GM19328 (cell line): Measurements from ENCODE around the gene NFATC1.
A peak's percentile ranks its signal among the peaks of the same experiment; 100 is the strongest.

Experiments used
- ATAC-seq: cut with Tn5 transposase; IDR thresholded peaks from one replicate; pipeline ENCODE4 v1.9.1; 2021; ENCODE audit warnings: mild to moderate bottlenecking, moderate library complexity; ENCODE audit not compliant: unreplicated experiment

NFATC1 gene

GRCh38 chr18:79395761-79396404 is at the start of gene NFATC1:
Gene NFATC1 (plus strand): TSS chr18:79395930. CDS start chr18:79396225, 295 bp downstream.
- ATAC-seq: peak; percentile 1

DNA sequence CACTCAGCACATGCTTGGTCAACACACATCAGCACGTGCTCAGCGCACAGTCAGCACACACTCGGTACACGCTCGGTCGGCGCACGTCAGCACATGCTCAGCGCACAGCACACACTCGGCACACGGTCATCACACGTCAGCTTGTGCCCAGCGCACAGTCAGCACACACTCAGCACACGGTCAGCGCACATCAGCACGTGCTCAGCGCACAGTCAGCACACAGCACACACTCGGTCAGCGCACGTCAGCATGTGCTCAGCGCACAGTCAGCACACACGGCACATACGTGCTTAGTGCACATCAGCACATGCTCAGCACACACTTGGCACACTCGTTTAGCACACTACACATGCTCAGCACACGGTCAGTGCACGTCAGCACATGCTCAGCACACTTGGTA is 49.7 kb upstream of the NFATC1 start:
- ATAC-seq: no peak

DNA sequence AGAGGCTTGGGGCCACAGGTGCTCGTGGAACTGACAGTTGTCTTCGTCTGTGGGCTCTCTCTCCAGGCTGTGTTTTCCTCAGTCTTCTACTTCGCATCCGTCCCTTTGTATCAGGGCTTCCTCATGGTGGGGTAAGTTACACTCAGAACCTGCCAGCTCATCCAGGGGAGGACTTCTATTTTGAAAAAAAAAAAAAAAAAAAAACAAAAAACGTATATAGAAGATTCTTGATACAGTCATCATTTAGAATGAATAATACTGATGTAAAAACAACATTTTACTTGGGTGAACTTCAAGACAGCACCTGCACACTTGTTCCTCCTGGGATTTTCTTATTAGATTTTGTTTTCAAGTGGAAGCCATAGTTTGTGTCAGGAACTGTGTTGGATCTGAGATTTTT is 47.7 kb upstream of the NFATC1 start:
- no peak for ATAC-seq

- ATAC-seq: no peak
These were observed 43.3 kb upstream of the NFATC1 start for GRCh38 chr18:79352432-79352831.

GRCh38 chr18:79353267-79353666 is 42.5 kb upstream of the NFATC1 start:
- no peak for ATAC-seq

- ATAC-seq: no peak
These were observed 41.4 kb upstream of the NFATC1 start for GRCh38 chr18:79354350-79354749.

DNA sequence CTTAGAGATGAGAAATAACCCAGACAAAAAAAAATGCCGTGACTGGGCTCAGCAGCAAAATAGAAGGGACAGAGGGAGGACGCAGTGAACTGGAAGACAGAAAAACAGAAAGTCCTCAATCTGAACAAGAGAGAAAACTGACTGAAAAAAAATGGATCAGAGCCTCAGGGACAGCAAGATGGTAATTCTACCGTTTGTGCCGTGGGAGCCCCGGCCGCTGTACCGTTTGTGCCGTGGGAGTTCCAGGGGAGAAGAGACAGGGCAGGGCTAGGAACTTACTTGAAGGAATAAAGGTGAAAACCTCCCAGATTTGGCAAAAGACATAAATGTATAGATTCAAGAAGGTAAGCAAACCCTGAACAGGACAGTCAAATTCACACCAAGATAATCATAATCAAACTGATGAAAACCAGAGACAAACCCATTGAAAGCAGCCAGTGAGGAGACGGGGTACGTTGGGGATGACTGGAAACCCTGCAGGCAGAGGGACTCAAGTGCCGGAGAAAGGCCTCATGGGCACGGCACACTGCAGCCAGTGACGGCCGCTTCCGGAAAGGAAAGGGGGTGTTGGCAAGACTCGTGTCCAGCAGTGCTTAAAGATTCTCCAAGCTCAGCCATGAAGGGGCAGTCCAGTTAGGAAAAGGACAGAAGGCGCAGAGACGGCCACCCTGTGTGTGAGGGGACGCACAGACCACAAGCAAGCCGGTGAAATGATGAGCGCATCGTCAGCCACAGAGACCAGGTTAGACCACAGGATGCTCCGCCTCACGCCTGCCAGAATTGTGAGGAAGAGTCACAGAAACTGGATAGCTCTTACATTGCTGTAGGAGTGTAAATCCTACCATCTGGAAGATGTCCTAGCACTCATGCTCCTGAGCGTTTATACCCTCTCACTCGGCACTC is 40.0 kb upstream of the NFATC1 start:
- peak; percentile 45 for ATAC-seq

DNA sequence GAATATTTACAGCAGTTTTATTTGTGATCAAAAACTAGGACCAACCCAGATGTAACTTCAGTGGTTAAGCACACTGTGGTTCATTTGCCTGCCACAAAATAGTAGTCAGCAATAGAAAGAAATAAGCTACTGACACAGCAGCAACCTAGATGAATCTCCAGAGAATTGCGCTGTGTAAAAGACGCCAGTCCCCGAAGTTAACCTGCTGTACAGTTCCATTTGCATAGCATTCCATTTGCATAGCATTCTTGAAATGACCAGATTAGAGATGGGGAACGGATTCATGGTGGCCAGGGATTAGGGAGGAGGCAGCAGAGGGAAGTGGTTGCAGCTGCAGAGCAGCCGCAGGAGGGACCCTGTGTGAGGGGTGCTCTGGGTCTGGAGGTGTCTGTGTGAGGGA is 39.3 kb upstream of the NFATC1 start:
- ATAC-seq: peak; percentile 82

DNA sequence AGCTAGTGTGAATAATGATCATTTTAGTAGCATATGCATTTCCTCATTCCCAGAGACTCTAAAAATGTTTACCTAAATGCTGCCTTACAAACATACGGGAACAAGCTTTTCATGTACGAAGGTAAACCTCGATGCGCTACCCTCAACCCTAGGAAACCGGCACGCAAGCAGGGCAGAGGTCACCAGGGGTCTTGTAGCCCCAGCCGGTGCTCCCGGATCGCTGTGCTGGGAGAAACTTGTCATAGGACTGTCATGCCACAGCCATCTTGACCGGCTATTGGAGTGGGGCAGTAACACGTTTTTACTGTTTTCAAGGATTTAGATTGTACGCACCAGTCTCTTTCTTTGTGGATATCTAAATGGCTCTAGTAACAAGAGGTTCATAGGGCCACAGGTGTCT is 34.8 kb upstream of the NFATC1 start:
- no peak for ATAC-seq

GRCh38 chr18:79361766-79362522 is 33.8 kb upstream of the NFATC1 start:
- no peak for ATAC-seq

- no peak for ATAC-seq
These were observed 30.0 kb upstream of the NFATC1 start for GRCh38 chr18:79365701-79366100.

- no peak for ATAC-seq
These were observed 29.3 kb upstream of the NFATC1 start for GRCh38 chr18:79366177-79367094.

DNA sequence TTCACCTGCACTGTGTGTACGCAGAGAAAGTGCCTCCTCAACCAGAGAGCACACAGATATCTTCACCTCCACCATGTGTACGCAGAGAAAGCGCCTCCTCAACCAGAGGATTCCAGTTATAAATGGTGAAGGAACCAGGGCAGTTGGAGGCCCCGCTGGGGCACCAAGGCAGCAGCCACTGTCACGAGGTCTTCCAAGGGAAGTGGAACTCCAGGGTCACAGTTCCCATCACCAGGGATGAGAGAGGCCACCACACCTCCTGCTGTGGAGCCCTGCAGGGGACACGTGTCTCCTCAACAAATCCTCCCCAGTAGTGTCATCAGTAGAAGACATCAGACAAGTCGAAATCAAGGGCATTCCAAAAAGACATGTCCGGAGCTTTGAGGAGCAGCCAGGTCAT is 28.2 kb upstream of the NFATC1 start:
- ATAC-seq: no peak

GRCh38 chr18:79367989-79368388 is 27.7 kb upstream of the NFATC1 start:
- ATAC-seq: no peak

DNA sequence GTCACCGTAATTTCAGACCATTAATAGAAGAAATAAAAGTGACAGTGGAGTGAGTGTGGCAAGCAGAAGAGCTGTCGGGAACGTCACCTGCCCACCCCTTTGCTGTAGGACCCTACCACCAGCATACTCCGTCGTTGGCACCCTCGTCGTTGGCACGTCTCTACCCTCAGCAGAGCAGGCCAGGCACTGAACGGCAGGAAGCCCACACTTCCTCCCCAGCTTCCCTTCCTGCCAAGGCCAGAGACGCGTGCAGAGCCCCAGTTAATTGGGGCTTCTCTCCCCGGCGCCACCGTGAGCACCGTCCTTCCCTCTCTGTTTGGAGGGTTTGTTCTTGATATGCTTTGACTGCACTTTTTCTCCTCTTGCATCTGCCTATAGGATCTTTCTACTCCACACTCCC is 27.0 kb upstream of the NFATC1 start:
- no peak for ATAC-seq

- no peak for ATAC-seq
These were observed 24.1 kb upstream of the NFATC1 start for GRCh38 chr18:79371561-79372121.

- no peak for ATAC-seq
These were observed 23.3 kb upstream of the NFATC1 start for GRCh38 chr18:79372461-79372860.

- no peak for ATAC-seq
These were observed 22.7 kb upstream of the NFATC1 start for GRCh38 chr18:79372991-79373390.

GRCh38 chr18:79373736-79374135 is 22.0 kb upstream of the NFATC1 start:
- no peak for ATAC-seq
